ENCODE data around the gene ANO4. TPM values are rescaled to one million over a fixed set of nuclear protein-coding genes. Genes with fewer than 3 reads are reported as not detected.

The ANO4 gene
- total RNA-seq, 4 donors from 2014 or later: 0.10 TPM; not detected in 3

DNA sequence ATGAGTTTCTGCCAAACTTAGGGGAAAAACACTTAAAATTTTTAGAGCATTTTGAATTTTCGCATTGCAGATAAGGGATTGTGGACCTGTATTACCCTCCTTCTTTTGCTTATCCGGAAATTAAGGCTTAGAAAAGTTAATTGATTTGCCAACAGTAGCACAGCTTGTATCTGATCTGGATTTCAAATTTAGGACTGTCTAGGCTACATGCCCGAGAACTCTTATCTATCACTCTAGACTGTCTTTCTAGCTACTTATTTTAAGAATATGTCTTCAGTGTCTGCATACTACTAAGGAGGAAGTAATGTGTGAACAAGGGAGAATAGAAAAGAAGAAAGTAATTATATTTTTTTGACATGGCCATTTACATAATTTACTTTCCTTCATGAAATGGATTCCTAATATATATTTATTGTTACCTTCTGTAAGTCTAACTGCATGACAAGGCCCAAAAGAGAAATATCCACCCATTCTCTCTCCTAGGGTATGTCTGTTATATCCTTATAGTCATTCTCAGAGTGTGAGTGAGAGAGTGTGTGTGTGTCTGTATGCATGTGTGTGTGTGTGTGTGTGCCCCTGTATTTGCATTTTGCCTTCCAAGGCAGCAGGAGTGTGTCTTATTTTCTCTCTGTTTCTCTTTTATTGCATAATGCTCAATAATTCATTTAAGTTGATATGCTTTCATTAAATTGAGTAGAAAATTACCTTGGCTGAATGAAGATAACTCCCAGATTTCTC lies 283.4 kb downstream of the ANO4 start:
- intact Hi-C loops (cut with DNase I; ENCODE audit: low total_unique reads): no loop called here
- no peak for ATAC-seq
- H3K4me3 ChIP-seq: no peak overlapping the region
- no peak for DNase-seq
- in situ Hi-C loops (cut with MboI; ENCODE audit: low sequenced_read_pairs in 4 of 4): no loop called here
- no peaks in the 10 kb centered on the region for H3K9me3 ChIP-seq
- no peak overlapping the region for H3K27ac ChIP-seq
- H3K4me1 ChIP-seq: no peaks in the 10 kb centered on the region
- H3K27me3 ChIP-seq: no peaks in the 10 kb centered on the region
- no peaks in the 10 kb centered on the region for H3K36me3 ChIP-seq
- TF ChIP-seq POLR2A (IDR thresholded peaks at IDR 0.05): no peak

DNA sequence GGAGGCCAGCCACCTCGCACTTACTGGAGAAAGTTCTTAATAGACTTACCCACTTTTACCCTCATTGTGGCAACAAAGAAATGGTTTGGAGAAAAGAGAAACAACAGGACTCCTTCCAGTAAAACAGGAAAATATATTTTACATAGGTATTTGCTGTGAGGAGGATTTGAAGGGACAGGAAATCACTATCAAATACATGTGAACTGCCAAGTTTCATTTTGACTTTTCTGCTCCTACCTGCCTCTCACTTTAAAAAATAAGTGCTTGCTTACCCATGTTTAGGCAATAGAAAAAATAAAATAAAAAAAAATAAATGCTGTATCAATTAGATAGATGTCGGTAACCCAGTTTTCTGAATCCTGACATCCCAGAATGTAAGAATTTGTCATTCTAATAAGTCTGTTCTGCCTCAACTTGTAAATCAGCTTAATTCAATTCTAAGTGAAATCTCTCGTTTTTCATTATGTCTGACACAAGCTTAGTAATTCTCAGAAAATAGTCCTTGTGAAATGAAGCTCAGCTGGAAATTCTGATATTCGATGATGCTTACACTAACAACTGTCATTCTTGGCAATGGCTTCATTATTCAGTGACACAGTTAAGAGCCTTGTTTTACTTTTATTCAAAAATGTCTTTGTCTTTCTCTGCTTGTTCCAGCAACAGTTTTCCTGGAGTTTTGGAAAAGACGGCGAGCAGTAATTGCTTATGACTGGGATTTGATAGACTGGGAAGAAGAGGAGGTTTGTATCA lies 284.1 kb downstream of the ANO4 start:
- H3K36me3 ChIP-seq: no peaks in the 10 kb centered on the region
- intact Hi-C loops (cut with DNase I; ENCODE audit: low total_unique reads): no loop called here
- DNase-seq (no peak), ATAC-seq (no peak)
- in situ Hi-C loops (cut with MboI; ENCODE audit: low sequenced_read_pairs in 4 of 4): no loop called here
- no peaks in the 10 kb centered on the region for H3K9me3 ChIP-seq
- TF ChIP-seq, protein P1, sequence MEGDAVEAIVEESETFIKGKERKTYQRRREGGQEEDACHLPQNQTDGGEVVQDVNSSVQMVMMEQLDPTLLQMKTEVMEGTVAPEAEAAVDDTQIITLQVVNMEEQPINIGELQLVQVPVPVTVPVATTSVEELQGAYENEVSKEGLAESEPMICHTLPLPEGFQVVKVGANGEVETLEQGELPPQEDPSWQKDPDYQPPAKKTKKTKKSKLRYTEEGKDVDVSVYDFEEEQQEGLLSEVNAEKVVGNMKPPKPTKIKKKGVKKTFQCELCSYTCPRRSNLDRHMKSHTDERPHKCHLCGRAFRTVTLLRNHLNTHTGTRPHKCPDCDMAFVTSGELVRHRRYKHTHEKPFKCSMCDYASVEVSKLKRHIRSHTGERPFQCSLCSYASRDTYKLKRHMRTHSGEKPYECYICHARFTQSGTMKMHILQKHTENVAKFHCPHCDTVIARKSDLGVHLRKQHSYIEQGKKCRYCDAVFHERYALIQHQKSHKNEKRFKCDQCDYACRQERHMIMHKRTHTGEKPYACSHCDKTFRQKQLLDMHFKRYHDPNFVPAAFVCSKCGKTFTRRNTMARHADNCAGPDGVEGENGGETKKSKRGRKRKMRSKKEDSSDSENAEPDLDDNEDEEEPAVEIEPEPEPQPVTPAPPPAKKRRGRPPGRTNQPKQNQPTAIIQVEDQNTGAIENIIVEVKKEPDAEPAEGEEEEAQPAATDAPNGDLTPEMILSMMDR (IDR thresholded peaks at IDR 0.05 in 4 of 5, conservative IDR thresholded peaks at IDR 0.05 in 1 of 5): no peak
- no peak for TF ChIP-seq POLR2A (IDR thresholded peaks at IDR 0.05)
- H3K27ac ChIP-seq: no peak overlapping the region
- no peak overlapping the region for H3K4me3 ChIP-seq
- H3K27me3 ChIP-seq: no peaks in the 10 kb centered on the region
- H3K4me1 ChIP-seq: no peaks in the 10 kb centered on the region

DNA sequence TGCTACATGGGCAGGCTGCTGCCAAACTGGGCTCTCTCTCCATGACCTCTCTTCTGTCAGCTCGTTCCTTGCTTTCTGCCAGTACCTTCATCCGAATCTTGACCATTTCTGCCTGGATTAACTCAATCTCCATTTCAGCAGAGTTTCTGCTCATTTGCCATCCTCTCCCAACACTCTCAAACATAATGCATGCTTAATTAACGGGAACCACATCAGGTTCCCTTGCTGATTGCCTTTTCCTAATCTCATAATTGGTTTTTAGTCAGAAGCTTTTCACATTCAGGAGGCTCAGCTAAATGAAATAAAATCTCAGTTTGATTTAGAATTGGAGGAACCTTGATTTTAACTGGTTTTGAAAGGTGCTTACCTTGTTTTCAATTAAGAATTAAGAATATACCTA lies 288.1 kb downstream of the ANO4 start:
- H3K4me1 ChIP-seq: no peaks in the 10 kb centered on the region
- no peak for ATAC-seq
- intact Hi-C loops (cut with DNase I; ENCODE audit: low total_unique reads) (no loop called here), in situ Hi-C loops (cut with MboI; ENCODE audit: low sequenced_read_pairs in 4 of 4) (no loop called here)
- no peak overlapping the region for H3K4me3 ChIP-seq
- H3K27ac ChIP-seq: no peak overlapping the region
- H3K9me3 ChIP-seq: no peaks in the 10 kb centered on the region
- TF ChIP-seq, protein P1 (IDR thresholded peaks at IDR 0.05 in 4 of 5, conservative IDR thresholded peaks at IDR 0.05 in 1 of 5): no peak
- no peak for TF ChIP-seq POLR2A (IDR thresholded peaks at IDR 0.05)
- H3K27me3 ChIP-seq: no peaks in the 10 kb centered on the region
- no peaks in the 10 kb centered on the region for H3K36me3 ChIP-seq
- no peak for DNase-seq

DNA sequence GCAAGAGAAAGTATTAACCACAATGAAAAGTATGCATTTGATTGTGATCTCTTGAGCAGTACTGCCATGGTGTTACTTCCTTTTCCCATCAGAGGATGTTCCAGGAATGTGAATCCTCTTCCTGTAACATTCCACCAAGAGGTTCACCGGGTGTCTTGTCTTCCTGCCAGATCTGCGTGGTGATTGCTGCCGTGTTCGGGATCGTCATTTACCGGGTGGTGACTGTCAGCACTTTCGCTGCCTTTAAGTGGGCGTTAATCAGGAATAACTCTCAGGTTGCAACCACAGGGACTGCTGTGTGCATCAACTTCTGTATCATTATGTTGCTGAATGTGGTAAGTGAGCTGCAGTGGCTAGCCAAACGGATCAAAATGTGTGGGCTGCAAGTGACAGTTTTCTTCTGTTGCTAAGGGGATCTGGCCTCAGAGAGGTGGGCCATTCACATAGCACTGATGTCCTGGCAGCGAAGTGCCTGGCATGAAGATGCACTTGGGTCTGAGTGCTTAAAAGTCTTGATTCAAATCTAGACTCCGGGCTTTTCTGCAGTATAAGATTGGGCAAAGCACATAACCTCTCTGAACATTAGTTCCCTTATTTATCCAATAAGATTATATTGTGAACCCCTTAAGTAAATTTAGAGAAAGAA lies 292.0 kb downstream of the ANO4 start:
- Histone ChIP-seq H3K4me3 (no peak overlapping the region), H3K27ac (no peak overlapping the region), H3K36me3 (no peaks in the 10 kb centered on the region), H3K4me1 (no peaks in the 10 kb centered on the region), H3K27me3 (no peaks in the 10 kb centered on the region), H3K9me3 (no peaks in the 10 kb centered on the region)
- DNase-seq (no peak), ATAC-seq (no peak)
- in situ Hi-C loops (cut with MboI; ENCODE audit: low sequenced_read_pairs in 4 of 4) (no loop called here), intact Hi-C loops (cut with DNase I; ENCODE audit: low total_unique reads) (no loop called here)
- TF ChIP-seq, protein P1 (IDR thresholded peaks at IDR 0.05 in 4 of 5, conservative IDR thresholded peaks at IDR 0.05 in 1 of 5): no peak
- no peak for TF ChIP-seq POLR2A (IDR thresholded peaks at IDR 0.05)

DNA sequence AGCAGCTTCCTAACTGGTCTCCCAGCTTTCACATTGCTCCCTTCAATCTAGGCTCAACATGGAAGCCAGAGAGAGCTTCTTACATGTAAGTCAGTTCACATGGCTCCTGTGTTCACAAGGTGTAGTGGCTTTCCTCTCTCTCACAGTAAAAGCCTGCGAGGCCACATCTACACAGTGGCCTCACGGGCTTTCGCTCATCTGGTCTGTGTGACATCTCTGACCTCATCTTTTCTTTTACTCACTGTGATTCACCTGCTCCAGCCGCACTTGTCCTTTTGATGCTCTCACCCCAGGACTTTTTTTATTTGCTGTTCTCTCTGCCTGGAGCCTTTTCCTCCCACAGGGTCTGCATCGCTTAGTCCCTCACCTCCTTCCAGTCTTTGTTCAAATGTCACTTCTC lies 293.3 kb downstream of the ANO4 start:
- H3K4me1 ChIP-seq: no peaks in the 10 kb centered on the region
- no peak for TF ChIP-seq POLR2A (IDR thresholded peaks at IDR 0.05)
- H3K4me3 ChIP-seq: no peak overlapping the region
- no peak for ATAC-seq
- H3K27ac ChIP-seq: no peak overlapping the region
- H3K27me3 ChIP-seq: no peaks in the 10 kb centered on the region
- no peaks in the 10 kb centered on the region for H3K9me3 ChIP-seq
- no peaks in the 10 kb centered on the region for H3K36me3 ChIP-seq
- intact Hi-C loops (cut with DNase I; ENCODE audit: low total_unique reads): no loop called here
- in situ Hi-C loops (cut with MboI; ENCODE audit: low sequenced_read_pairs in 4 of 4): no loop called here
- DNase-seq: no peak

All from gastrocnemius medialis (tissue), 4 donors.